ENCODE results near the gene RFTN1.

DNA sequence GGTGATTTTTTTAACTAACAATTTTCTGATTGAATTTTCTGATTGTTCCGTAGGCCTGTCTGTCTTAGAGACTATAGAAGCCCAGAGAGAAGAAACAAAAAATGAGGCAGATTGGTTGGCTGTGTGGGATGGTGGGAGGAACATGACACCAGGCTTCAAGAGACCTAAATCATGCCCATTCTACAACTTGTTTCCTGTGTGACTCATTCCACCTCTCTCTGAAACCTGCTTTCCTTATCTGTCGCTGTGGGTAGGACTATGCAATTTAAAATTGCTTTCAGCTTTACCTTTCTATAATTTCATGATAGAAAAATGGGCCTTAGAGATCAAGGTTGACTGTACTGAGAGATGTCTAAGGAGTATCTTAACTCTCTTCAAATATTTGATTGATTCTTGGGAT lies 203.9 kb downstream of the RFTN1 start:
- no peak for TF ChIP-seq EZH2 (IDR thresholded peaks at IDR 0.05)
- TF ChIP-seq POLR2AphosphoS5 (IDR thresholded peaks at IDR 0.05; ENCODE audit: borderline replicate concordance, low read depth, low read length), result no peak
